ENCODE results near the gene COQ8B.
A peak's percentile ranks its signal among the peaks of the same experiment; 100 is the strongest.

Gene COQ8B

GRCh38 chr19:40741527-40742390, 25.1 kb upstream of the COQ8B start:
- DNase-seq (ENCODE audit: low spot score) = no peak
- no CpG with 5 or more reads among the region's 10 CpGs for WGBS, 2 donors (ENCODE audit: extremely low coverage in 2 of 2, insufficient read length in 2 of 2, insufficient replicate concordance in 1 of 2)
- no peak overlapping the region for H2BK120ac ChIP-seq (ENCODE audit: low read depth, low read length)

GRCh38 chr19:40740747-40741146, 24.1 kb upstream of the COQ8B start:
- Histone ChIP-seq H3K18ac (ENCODE audit: low read length) (no peak overlapping the region), H2BK5ac (ENCODE audit: low read length) (no peak overlapping the region), H3K23ac (ENCODE audit: low read depth, low read length, poor library complexity) (no peak overlapping the region), H4K91ac (ENCODE audit: low read depth, low read length, poor library complexity) (no peak overlapping the region), H2BK12ac (ENCODE audit: low read length) (no peak overlapping the region), H3K36me3 (replicated peaks in 1 of 2; ENCODE audit: control insufficient read depth in 2 of 2, insufficient read depth in 2 of 2, low read length in 2 of 2) (peaks cover 27 to 64% of the 10 kb centered on the region in 2 donors), H3K4ac (ENCODE audit: low read length) (no peak overlapping the region), H3K4me2 (ENCODE audit: insufficient read depth, low read length, poor library complexity, severe bottlenecking) (no peak overlapping the region), H3K4me1 (ENCODE audit: control insufficient read depth in 2 of 2, insufficient read depth in 1 of 2, low read depth in 1 of 2, low read length in 2 of 2) (peaks cover 0 to 1% of the 10 kb centered on the region in 2 donors), H3K9ac (ENCODE audit: low read depth, low read length, poor library complexity) (peak overlapping the region; percentile 34), H2BK15ac (ENCODE audit: low read length) (no peak overlapping the region), H3K79me1 (ENCODE audit: low read depth, low read length) (peaks cover 3% of the 10 kb centered on the region), H4K8ac (ENCODE audit: low read depth, low read length) (no peak overlapping the region), H3K4me3 (ENCODE audit: low read length in 2 of 2) (peak overlapping the region in 1 of 2 donors; percentile 46), H3K27ac (replicated peaks; ENCODE audit: low read length) (no peak overlapping the region), H2AK5ac (ENCODE audit: low read depth, low read length) (no peak overlapping the region), H2BK120ac (ENCODE audit: low read depth, low read length) (no peak overlapping the region), H3K27me3 (ENCODE audit: control insufficient read depth in 3 of 3, insufficient read depth in 3 of 3, low read depth in 1 of 3, low read length in 3 of 3) (no peaks in the 10 kb centered on the region), H3K14ac (ENCODE audit: low read length) (no peak overlapping the region), H3K9me3 (replicated peaks in 1 of 2; ENCODE audit: control insufficient read depth in 2 of 2, insufficient read depth in 1 of 2, low read depth in 1 of 2, low read length in 2 of 2) (peaks cover 0 to 1% of the 10 kb centered on the region in 2 donors), H2AFZ (ENCODE audit: low read length) (no peak overlapping the region)
- WGBS, 2 donors (ENCODE audit: extremely low coverage in 2 of 2, insufficient read length in 2 of 2, insufficient replicate concordance in 1 of 2) = no CpG with 5 or more reads among the region's 6 CpGs
- DNase-seq (ENCODE audit: low spot score) = no peak

More at GRCh38 chr19:40741527-40742390, 25.1 kb upstream of the COQ8B start:
- no peak overlapping the region for H4K8ac ChIP-seq (ENCODE audit: low read depth, low read length)
- H3K23ac ChIP-seq (ENCODE audit: low read depth, low read length, poor library complexity) = peak overlapping the region; percentile 95
- H3K4me1 ChIP-seq (ENCODE audit: control insufficient read depth in 2 of 2, insufficient read depth in 1 of 2, low read depth in 1 of 2, low read length in 2 of 2) = peaks cover 0 to 1% of the 10 kb centered on the region in 2 donors
- H3K79me1 ChIP-seq (ENCODE audit: low read depth, low read length) = peaks cover 3% of the 10 kb centered on the region
- H3K4me3 ChIP-seq (ENCODE audit: low read length in 2 of 2) = peak overlapping the region in 1 of 2 donors; percentile 45
- H3K14ac ChIP-seq (ENCODE audit: low read length) = no peak overlapping the region
- no peak overlapping the region for H3K27ac ChIP-seq (replicated peaks; ENCODE audit: low read length)
- no peak overlapping the region for H2BK15ac ChIP-seq (ENCODE audit: low read length)
- H2BK12ac ChIP-seq (ENCODE audit: low read length) = no peak overlapping the region
- H2BK5ac ChIP-seq (ENCODE audit: low read length) = no peak overlapping the region
- peaks cover 0 to 1% of the 10 kb centered on the region in 2 donors for H3K9me3 ChIP-seq (replicated peaks in 1 of 2; ENCODE audit: control insufficient read depth in 2 of 2, insufficient read depth in 1 of 2, low read depth in 1 of 2, low read length in 2 of 2)
- no peak overlapping the region for H3K9ac ChIP-seq (ENCODE audit: low read depth, low read length, poor library complexity)
- H4K91ac ChIP-seq (ENCODE audit: low read depth, low read length, poor library complexity) = no peak overlapping the region
- peaks cover 23 to 57% of the 10 kb centered on the region in 2 donors for H3K36me3 ChIP-seq (replicated peaks in 1 of 2; ENCODE audit: control insufficient read depth in 2 of 2, insufficient read depth in 2 of 2, low read length in 2 of 2)
- H3K4me2 ChIP-seq (ENCODE audit: insufficient read depth, low read length, poor library complexity, severe bottlenecking) = no peak overlapping the region
- H3K27me3 ChIP-seq (ENCODE audit: control insufficient read depth in 3 of 3, insufficient read depth in 3 of 3, low read depth in 1 of 3, low read length in 3 of 3) = no peaks in the 10 kb centered on the region
- no peak overlapping the region for H2AFZ ChIP-seq (ENCODE audit: low read length)
- H3K18ac ChIP-seq (ENCODE audit: low read length) = no peak overlapping the region
- H3K4ac ChIP-seq (ENCODE audit: low read length) = no peak overlapping the region
- H2AK5ac ChIP-seq (ENCODE audit: low read depth, low read length) = no peak overlapping the region

GRCh38 chr19:40739871-40740703, 23.4 kb upstream of the COQ8B start:
- Histone ChIP-seq H4K91ac (ENCODE audit: low read depth, low read length, poor library complexity) (no peak overlapping the region), H3K18ac (ENCODE audit: low read length) (no peak overlapping the region), H3K14ac (ENCODE audit: low read length) (no peak overlapping the region), H3K27ac (replicated peaks; ENCODE audit: low read length) (no peak overlapping the region), H2AFZ (ENCODE audit: low read length) (no peak overlapping the region), H3K9me3 (replicated peaks in 1 of 2; ENCODE audit: control insufficient read depth in 2 of 2, insufficient read depth in 1 of 2, low read depth in 1 of 2, low read length in 2 of 2) (peaks cover 0 to 1% of the 10 kb centered on the region in 2 donors), H3K36me3 (replicated peaks in 1 of 2; ENCODE audit: control insufficient read depth in 2 of 2, insufficient read depth in 2 of 2, low read length in 2 of 2) (peaks cover 33 to 71% of the 10 kb centered on the region in 2 donors), H2AK5ac (ENCODE audit: low read depth, low read length) (no peak overlapping the region), H3K4ac (ENCODE audit: low read length) (no peak overlapping the region), H2BK5ac (ENCODE audit: low read length) (no peak overlapping the region), H3K4me1 (ENCODE audit: control insufficient read depth in 2 of 2, insufficient read depth in 1 of 2, low read depth in 1 of 2, low read length in 2 of 2) (no peaks in the 10 kb centered on the region), H3K23ac (ENCODE audit: low read depth, low read length, poor library complexity) (no peak overlapping the region), H3K9ac (ENCODE audit: low read depth, low read length, poor library complexity) (peak overlapping the region; percentile 44), H2BK12ac (ENCODE audit: low read length) (no peak overlapping the region), H2BK15ac (ENCODE audit: low read length) (no peak overlapping the region), H3K4me2 (ENCODE audit: insufficient read depth, low read length, poor library complexity, severe bottlenecking) (no peak overlapping the region), H2BK120ac (ENCODE audit: low read depth, low read length) (no peak overlapping the region), H3K79me1 (ENCODE audit: low read depth, low read length) (peaks cover 3% of the 10 kb centered on the region), H4K8ac (ENCODE audit: low read depth, low read length) (peak overlapping the region; percentile 65), H3K4me3 (ENCODE audit: low read length in 2 of 2) (no peak overlapping the region), H3K27me3 (ENCODE audit: control insufficient read depth in 3 of 3, insufficient read depth in 3 of 3, low read depth in 1 of 3, low read length in 3 of 3) (no peaks in the 10 kb centered on the region)
- no peak for DNase-seq (ENCODE audit: low spot score)
- no CpG with 5 or more reads among the region's 16 CpGs for WGBS, 2 donors (ENCODE audit: extremely low coverage in 2 of 2, insufficient read length in 2 of 2, insufficient replicate concordance in 1 of 2)

All from neuronal stem cell (in vitro differentiated cells).